GM06990 (cell line): ENCODE results near the gene ANKRD33B.

Experiments
- DNase-seq: peaks from one replicate; pipeline ENCODE4 v3.0.0-alpha.2; 2011; ENCODE audit not compliant: insufficient read length; ENCODE audit errors: extremely low read depth
- H3K27me3 ChIP-seq: replicated peaks from 2 replicates; pipeline ENCODE4 v1.6.0; 2011; ENCODE audit warnings: low read length; ENCODE audit not compliant: control insufficient read depth, insufficient read depth
- H3K36me3 ChIP-seq: 2 replicates; pipeline ENCODE4 v1.5.1; 2011; ENCODE audit warnings: low read length; ENCODE audit not compliant: control insufficient read depth, insufficient read depth
- H3K4me3 ChIP-seq: replicated peaks from 2 replicates; pipeline ENCODE4 v1.5.1; 2011; ENCODE audit warnings: low read depth, mild to moderate bottlenecking, control low read depth, low read length
- TF ChIP-seq, protein P1 (sequence below): IDR thresholded peaks from 2 replicates; pipeline ENCODE4 v1.5.1; 2011; ENCODE audit warnings: low read length, control low read depth, mild to moderate bottlenecking, inconsistent platforms; ENCODE audit not compliant: insufficient read depth, poor library complexity, severe bottlenecking

Gene ANKRD33B

DNA sequence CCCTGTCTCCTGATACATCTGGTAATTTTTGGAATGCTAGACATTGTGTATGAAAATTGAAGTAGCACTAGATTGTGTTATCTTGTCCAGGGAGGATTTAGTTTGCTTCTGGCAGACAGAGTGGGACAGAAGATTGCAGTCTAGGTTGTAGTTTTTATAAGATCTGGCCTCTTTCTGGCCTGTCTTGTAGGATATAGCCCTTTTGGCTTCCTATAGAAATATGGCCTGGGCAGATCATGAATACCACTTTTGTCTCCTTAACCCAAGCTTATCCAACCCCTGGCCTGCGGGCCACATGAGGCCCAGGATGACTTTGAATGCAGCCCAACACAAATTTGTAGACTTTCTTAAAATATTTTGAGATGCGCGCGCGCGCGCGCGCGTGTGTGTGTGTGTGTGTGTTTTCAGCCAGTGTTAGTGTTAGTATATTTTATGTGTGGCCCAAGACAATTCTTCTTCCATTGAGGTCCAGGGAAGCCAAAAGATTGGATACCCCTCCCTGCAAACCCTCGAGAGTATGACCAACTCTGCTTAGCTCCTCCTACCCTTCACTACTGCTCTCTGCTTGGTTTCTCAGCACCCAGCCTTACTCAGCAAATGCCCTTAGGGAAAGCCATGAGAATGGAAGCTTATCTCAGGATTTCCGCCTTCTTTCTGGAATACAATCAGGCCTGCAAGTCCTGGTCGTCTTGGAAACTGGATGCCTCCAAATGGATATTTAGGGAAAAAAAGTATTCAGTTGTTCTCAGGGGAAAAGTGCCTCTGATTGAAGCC is 26.5 kb downstream of the ANKRD33B start:
- DNase-seq: no peak
- TF ChIP-seq, protein P1, sequence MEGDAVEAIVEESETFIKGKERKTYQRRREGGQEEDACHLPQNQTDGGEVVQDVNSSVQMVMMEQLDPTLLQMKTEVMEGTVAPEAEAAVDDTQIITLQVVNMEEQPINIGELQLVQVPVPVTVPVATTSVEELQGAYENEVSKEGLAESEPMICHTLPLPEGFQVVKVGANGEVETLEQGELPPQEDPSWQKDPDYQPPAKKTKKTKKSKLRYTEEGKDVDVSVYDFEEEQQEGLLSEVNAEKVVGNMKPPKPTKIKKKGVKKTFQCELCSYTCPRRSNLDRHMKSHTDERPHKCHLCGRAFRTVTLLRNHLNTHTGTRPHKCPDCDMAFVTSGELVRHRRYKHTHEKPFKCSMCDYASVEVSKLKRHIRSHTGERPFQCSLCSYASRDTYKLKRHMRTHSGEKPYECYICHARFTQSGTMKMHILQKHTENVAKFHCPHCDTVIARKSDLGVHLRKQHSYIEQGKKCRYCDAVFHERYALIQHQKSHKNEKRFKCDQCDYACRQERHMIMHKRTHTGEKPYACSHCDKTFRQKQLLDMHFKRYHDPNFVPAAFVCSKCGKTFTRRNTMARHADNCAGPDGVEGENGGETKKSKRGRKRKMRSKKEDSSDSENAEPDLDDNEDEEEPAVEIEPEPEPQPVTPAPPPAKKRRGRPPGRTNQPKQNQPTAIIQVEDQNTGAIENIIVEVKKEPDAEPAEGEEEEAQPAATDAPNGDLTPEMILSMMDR: no peak
- 0 out of 2 replicates have a peak, but pooled peaks cover 2% of the 10 kb centered on the region for H3K36me3 ChIP-seq
- H3K4me3 ChIP-seq: no peak overlapping the region
- H3K27me3 ChIP-seq: no peaks in the 10 kb centered on the region

DNA sequence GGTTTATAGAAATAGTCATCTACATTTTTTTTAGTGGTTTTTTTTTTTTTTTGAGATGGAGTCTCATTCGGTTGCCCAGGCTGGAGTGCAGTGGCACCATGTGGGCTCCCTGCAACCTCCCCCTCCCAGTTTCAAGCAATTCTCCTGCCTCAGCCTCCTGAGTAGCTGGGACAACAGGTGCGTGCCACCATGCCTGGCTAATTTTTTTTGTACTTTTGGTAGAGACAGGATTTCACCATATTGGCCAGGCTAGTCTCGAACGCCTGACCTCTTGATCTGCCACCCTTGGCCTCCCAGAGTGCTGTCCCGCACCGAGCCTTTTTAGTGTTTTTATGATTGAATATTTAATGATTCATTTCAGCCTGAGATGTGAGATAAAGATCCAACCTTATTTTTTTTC is 27.3 kb downstream of the ANKRD33B start:
- TF ChIP-seq, protein P1: no peak
- Histone ChIP-seq H3K4me3 (no peak overlapping the region), H3K36me3 (no peaks in the 10 kb centered on the region), H3K27me3 (no peaks in the 10 kb centered on the region)
- no peak for DNase-seq

DNA sequence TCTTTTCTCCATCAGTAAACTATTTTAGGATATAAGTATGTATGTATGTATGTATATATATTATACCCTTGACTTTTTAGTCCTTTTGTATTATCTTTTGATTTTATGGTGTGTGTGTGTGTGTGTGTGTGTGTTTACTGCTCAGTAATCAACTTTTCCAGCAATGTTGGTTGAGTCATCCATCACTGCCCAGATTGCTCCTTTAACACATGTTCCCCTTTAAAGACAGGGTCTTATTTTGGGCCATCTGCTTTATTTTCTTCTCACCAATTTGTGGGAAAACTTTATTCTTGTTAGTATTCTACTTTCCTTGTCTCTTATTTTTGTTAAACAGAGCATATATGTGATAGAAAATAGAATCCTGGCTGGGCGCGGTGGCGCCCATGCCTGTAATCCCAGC is 28.1 kb downstream of the ANKRD33B start:
- TF ChIP-seq, protein P1: no peak
- Histone ChIP-seq H3K36me3 (no peaks in the 10 kb centered on the region), H3K27me3 (no peaks in the 10 kb centered on the region), H3K4me3 (no peak overlapping the region)
- no peak for DNase-seq

DNA sequence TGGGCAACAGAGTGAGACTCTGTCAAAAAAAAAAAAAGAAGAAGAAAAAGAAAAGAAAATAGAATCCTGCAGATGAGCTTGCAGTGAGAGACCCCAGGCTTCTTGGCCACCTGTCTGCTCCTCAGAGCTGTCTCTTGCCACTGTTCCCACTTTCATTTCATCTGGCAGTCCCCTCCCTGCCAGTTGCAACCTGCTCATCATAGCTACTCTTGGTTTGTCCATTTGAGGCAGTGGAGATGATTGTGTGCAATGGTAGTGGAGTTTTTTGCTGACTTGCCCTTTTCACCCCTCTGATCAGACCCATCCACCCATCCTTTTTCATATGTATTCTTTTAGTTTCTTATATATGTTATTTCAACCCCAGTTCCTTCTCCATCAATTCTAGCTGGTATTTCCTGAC is 28.7 kb downstream of the ANKRD33B start:
- DNase-seq: peak; percentile 71
- Histone ChIP-seq H3K4me3 (no peak overlapping the region), H3K36me3 (no peaks in the 10 kb centered on the region), H3K27me3 (no peaks in the 10 kb centered on the region)
- TF ChIP-seq, protein P1: no peak

DNA sequence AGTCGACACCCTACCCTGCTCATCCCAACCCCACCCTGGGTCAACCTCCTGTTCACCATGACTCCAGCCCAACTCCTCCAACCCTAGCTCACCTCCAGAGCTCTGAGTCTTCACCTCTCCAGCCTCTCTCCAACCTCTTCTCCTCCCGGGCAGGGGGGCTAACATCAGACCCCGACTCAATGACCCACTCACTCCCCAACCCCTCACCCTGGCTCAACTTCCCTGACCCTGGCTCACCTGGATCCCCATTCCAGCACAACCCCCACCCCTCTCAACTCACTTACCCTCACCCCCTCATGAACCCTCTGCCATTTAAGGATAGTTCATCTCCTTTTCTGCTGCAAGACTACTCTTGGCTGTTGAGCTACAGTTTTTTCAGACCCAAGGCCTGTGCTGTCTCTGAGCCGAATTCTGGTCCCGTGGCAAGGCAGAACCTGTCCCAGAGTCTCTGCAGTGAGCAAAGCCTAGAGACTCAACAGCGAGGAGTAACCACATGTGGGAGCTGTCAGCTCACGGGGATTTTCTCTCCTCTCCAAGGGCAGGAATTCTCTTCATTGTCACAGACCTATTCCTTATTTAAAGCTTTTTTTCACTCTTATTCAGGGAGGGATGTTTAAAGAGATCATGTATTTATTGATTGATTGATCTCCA is 29.8 kb downstream of the ANKRD33B start:
- DNase-seq: no peak
- Histone ChIP-seq H3K27me3 (no peaks in the 10 kb centered on the region), H3K4me3 (no peak overlapping the region), H3K36me3 (no peaks in the 10 kb centered on the region)
- TF ChIP-seq, protein P1: no peak
